HEK293T (cell line): ENCODE measurements around the gene IDI2.

Source experiments
- ARNT ChIP-seq: fragments of 450-650 bp; IDR thresholded peaks from 2 replicates; pipeline ENCODE4 v1.6.1; 2017; ENCODE audit warnings: mild to moderate bottlenecking
- ELF4 ChIP-seq: fragments of 450-650 bp; IDR thresholded peaks from 2 replicates; pipeline ENCODE4 v1.6.1; 2017; ENCODE audit warnings: antibody characterized with exemption
- FOXA1 ChIP-seq: fragments of 450-650 bp; IDR thresholded peaks from 2 replicates; pipeline ENCODE4 v1.6.1; 2016; ENCODE audit warnings: mild to moderate bottlenecking
- FOXK2 ChIP-seq: fragments of 450-650 bp; IDR thresholded peaks from 2 replicates; pipeline ENCODE4 v1.6.1; 2016; ENCODE audit warnings: mild to moderate bottlenecking
- FOXM1 ChIP-seq: fragments of 450-650 bp; IDR thresholded peaks from 2 replicates; pipeline ENCODE4 v1.6.1; 2017; ENCODE audit warnings: mild to moderate bottlenecking, borderline replicate concordance
- HDGF ChIP-seq: fragments of 450-650 bp; IDR thresholded peaks from 2 replicates; pipeline ENCODE4 v1.6.1; 2017; ENCODE audit warnings: antibody characterized with exemption, borderline replicate concordance
- NFRKB ChIP-seq: fragments of 450-650 bp; IDR thresholded peaks from 2 replicates; pipeline ENCODE4 v1.6.1; 2016; ENCODE audit warnings: mild to moderate bottlenecking, moderate library complexity
- SP1 ChIP-seq: fragments of 450-650 bp; IDR thresholded peaks from 2 replicates; pipeline ENCODE4 v1.6.1; 2017
- SUZ12 ChIP-seq: fragments of 450-650 bp; IDR thresholded peaks from 2 replicates; pipeline ENCODE4 v1.6.1; 2016; ENCODE audit warnings: mild to moderate bottlenecking
- TARDBP ChIP-seq: fragments of 450-650 bp; IDR thresholded peaks from 2 replicates; pipeline ENCODE4 v1.6.1; 2016
- ZNF384 ChIP-seq: fragments of 450-650 bp; IDR thresholded peaks from 2 replicates; pipeline ENCODE4 v1.6.1; 2016

DNA sequence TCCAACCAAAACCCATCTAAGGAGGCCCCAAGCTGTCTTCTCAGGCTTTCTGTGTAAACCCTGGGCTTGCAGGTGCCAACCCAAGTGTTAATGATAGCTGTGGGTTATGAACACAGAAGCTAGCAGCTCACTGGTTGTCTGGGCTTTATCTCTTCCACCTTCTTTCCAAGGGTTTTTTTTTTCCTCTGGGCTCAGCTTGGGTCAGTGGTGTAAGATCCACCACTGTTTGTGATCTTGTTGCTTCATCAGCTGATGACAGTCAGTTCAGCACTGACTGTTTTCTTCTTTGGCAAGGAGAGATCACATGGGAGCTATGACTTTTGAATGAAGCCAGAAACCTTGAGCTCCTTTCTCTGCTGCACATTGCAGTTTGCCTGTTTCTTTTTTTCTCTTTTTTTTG lies 32.8 kb downstream of the IDI2 start:
- no peak for TF ChIP-seq NFRKB
- TF ChIP-seq FOXM1: no peak
- no peak for TF ChIP-seq ZNF384
- no peak for TF ChIP-seq SP1
- no peak for TF ChIP-seq TARDBP
- TF ChIP-seq ARNT: no peak
- no peak for TF ChIP-seq FOXA1
- no peak for TF ChIP-seq HDGF
- TF ChIP-seq ELF4: no peak
- no peak for TF ChIP-seq FOXK2
- no peak for TF ChIP-seq SUZ12
